GM18858 (cell line): ENCODE measurements around the gene TBCEL.
"Not testable (repeated sequence)": the region's sequence is repeated elsewhere in the genome, so short reads cannot be mapped to it uniquely, and the experiment has no call there.

ENCODE experiments used
- ATAC-seq: cut with Tn5 transposase; IDR thresholded peaks from one replicate; pipeline ENCODE4 v1.9.1; 2021; ENCODE audit not compliant: unreplicated experiment

Gene TBCEL, protein sequence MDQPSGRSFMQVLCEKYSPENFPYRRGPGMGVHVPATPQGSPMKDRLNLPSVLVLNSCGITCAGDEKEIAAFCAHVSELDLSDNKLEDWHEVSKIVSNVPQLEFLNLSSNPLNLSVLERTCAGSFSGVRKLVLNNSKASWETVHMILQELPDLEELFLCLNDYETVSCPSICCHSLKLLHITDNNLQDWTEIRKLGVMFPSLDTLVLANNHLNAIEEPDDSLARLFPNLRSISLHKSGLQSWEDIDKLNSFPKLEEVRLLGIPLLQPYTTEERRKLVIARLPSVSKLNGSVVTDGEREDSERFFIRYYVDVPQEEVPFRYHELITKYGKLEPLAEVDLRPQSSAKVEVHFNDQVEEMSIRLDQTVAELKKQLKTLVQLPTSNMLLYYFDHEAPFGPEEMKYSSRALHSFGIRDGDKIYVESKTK

DNA sequence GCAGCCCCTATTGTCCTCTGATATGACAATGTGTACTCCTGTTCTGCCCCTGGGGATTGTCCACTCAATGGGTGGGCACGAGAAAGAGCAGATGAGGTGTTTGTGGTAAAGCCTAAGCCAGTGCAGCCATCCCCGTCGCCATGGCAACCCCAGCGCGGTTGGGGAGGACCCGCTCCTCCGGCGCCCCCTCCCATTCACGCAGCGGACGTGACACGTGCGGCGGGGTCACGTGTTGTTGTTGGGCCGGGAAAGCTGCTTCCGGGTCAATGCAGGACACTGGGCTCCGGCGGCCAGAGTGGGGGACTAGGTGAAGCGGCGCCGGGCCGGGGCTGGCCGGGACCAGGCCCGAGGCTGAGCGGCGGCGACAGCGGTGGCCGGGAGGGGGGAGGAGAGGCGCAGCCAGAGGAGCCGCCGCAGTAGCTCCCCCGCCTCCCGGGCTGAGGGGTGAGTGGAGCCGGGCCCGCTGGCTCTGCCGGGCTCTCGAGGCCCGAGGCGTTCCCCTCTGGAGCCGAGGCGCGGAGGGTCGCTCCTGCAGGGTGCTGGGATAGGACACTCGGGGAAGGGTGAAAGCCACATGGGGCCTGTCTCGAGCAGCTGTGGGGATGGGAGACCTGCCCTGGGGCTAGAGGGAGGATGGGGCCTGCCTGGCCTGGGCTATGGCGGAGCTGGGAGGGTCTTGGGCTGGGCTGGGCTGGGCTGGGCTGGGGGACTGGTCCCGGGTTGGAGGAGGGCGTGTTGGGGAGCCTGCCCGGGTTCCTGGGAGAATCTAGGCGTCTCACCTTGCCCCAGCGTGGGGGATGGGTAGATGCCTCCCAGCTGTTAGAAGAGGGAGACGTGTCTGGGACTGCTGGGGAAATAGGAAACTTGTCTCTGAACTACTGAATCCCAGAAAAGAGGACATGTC lies at the start of gene TBCEL:
TBCEL (plus strand) TSS at position 255 of the 904 bp plus-strand sequence. CDS start 21,589 bp downstream, outside the sequence.
- ATAC-seq: peak; percentile 85

DNA sequence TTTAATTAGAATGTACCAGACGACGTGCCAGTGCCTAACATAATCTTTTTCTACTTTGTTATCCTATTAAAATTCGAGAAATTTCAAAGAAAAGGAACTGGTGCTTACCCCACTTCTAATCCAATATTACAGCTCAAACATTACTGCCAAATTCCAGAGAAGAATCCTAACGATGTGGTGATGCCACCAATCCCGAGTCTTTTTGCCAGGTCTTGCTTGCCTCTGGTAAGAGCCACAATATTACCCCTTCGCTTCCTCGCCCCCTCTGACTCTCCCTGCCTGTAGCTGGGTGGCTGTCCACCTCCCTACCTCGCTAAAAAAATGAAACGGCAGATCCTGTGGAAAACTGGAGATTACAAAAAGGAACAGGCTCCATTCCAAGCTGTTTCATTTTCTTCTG lies 49.4 kb upstream of the TBCEL start:
- no peak for ATAC-seq

DNA sequence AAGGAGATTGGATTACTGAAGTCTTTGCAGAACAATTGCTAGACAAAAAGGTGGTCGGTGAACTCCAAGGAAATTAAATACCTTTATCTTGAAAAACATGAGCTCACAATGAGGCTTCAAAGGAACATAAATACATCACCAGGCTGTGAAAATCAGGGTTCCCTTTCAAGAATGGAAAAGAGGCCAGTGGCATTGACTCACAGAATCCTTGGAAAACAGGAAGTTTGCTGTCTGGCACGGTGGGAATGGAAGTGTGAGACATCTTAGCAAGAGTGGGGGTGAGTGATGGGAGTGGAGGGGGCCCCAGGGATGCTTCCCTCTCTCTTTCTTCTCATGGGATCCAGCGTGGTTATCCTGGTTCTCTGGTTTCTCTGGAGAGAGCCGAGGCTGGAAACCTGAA lies 48.9 kb upstream of the TBCEL start:
- no peak for ATAC-seq

DNA sequence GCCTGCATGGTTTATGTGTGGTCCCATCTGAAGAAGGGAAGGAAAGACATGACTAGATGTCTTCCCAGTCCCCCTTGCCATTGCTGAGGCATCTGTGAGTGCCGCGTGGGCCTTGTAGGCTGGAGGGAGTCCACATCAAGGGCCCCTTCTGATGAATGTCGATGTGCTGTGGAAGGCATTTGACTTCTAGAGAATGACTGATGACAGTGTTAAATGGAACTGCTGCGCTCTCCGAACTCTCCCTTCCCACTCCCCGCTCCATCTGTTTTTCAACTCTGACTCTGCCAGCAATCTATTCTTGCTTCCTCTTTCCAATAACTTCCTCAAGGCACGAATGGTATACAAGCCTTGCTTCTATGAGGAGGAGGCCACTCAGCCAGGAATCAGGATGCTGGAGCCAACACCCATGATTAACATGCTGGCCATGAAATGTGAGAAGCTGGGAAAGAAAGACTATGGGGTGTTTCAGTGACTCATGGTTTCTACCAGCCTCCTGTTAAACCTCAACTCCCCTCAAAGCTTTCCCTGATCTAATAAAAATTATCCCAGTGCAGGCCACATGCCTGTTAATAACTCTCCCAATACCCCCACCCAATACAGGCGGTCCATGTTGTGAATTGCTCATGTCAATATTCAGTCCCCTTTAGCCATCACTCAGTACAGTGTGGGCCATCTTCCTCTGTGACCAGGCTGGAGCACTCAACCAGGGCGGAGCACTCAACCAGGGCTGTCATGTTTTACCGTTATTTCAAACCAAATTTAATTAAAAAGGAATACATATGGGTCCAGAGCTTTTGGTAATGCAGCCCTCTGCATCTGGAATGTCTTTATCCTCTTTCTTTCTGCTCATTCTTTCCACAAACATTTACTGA lies 46.4 kb upstream of the TBCEL start:
- no peak for ATAC-seq

DNA sequence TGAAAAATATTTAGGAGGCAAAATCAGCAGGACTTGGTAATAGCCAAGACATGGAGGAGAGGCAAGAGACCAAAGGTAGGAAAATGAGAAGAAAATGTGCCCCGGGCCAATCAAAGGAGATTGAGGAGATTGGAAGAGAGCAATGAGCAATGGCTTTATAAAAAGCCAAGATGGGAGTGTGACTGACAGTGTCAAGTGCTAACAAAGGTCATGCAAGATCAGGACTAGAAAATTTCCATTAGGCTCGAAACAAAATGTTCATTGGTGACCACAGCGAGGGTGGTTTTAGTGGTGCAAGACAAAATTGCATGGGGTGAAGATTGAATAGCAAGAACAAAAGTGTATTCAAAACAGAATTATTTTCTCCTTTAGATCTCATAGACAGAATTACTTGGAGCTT lies 45.2 kb upstream of the TBCEL start:
- ATAC-seq: no peak

DNA sequence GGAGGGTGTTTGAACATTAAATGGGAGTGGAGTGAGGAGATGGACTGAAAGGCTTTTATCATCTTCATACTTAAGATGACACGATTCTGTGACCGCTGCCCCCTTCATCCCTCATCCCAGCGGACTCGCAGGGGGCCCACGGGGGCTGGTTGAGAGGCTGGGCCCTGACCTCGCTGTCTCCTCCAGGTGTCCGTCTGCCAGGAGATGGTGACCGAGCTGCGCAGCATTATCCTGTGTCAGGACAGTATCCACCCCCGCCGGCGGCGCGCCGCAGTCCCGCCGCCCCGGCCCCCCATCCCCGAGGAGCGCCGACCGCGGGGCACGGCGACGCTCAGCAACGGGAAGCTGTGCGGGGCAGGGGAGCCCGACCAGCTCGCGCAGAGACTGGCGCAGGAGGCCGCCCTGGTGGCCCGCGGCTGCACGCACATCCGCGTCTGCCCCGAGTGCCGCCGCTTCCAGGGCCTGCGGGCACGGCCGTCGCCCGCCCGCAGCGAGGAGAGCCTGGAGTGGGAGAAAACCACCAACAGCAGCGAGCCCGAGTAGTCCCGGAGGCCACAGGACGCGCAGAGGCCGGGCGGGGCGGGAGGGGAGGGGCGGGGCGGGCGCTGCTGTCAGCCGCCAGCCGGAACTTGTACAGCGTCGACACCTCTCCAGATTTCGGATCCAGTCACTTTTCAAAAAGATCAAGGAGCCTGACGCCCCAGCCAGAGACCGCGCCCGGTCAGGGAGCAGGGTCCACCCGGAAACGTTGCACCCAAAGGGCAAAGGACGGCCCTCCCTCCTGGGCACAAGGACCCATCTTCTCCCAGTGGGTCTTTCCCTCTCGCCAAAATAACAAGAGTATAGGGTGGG lies 38.0 kb upstream of the TBCEL start:
- ATAC-seq: no peak

DNA sequence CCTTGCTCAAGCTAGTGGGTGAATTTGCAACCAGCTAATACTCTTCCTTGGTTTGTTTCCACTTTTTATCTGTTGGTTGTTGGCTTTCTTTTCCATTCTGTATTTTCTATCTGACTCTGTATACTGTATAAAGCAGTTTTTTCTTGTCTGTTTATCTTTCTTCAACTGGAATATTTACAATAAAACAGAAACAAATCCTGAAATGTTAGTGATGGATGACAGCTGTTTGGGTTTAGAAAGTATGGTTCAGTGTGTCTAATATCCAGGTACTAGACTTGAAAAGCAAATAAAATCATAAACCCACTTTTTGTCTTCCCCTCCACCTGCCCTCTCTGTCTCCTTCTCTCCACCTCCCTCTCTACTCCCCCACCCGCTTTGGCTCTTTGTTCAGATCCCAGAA lies 35.3 kb upstream of the TBCEL start:
- no peak for ATAC-seq

DNA sequence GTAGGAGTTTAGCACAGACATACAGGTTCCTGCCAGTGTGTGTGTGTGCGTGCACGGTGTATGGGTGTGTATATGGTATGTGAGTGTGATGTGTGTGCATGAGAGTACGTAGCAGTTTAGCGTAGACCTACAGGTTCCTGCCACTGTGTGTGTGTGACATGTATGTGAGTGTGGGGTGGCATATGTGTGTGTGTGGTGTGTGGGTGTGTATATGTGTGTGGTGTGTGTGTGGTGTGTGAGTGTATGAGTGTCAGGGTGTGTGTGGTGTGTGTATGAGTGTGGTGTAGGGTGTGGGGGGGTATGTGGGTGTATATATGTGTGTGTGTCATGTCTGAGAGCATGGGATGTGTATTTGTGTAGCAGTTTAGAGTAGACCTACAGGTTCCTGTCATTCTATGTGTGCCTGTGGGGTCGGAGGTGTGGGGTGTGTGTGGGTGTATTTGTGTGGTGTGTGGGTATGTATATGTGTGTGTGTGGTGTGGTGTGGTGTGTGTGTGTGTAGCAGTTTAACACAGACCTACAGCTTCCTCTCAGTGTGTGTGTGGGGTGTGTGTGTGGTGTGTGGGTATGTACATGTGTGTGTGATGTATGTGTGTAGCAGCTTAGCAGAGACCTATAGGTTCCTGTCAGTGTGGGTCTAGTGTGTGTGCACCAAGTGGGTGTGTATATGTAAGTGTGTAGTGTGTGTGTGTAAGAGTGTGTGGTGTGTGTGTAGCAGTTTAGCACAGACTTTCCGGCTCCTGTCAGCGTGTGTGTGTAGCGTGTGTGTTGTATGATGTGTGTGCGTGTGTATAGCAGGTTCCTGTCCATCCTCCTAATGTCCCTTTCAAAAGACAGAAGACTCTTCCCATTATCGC lies 31.8 kb upstream of the TBCEL start:
- no peak for ATAC-seq

DNA sequence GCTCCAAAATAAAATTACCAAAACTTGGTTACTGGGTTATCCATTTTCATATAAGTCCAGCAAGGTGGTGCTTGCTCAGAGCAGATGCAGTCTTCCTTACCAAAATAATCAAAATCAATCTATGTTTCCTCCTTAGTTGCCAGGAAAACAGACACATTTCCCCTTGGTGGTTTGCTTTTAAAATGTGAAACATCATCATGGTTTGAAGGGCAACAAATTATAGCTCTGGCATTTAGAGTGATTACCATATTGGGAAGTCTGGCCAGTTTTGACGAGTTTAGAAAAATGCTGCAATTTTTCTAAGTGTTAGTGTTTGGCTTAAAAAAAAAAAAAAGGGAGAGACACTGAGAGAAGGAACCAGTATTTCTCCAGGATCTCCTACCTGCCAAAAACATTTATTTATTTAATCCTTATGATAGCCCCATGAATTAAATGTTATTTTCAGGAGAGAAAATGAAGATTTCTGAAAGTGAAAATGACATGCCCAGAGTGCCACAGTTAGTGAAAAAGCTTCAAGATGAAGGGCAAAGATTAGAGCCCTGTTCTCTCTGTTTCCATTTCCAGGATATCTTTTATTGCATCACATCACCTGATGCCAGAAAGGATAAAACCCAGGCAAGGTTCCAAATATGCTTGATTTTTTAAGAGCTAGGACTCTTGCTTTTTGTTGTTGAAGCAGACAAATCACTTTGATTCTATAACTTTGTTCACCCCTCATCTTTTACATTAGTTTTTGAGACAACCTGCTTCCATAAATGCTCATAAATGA lies 29.6 kb upstream of the TBCEL start:
- ATAC-seq: no peak

DNA sequence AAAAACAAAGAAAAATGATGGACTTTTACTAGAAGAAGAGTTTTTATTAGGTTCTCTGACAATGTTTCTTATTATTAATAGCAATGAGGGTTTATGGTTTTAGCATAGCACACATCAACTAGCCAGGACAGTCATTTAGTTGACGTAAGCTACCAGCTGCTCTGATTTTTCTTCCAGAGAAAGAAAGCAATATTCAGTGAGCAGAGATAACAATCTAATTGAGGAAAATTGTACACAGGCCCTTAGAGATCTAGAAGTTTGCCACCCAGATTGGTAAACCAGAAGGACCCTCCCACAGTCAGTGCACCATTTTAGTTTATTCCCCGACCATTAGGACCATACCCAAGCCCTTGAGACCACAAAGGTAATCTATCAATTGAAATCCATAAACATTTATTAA lies 28.7 kb upstream of the TBCEL start:
- ATAC-seq: no peak

DNA sequence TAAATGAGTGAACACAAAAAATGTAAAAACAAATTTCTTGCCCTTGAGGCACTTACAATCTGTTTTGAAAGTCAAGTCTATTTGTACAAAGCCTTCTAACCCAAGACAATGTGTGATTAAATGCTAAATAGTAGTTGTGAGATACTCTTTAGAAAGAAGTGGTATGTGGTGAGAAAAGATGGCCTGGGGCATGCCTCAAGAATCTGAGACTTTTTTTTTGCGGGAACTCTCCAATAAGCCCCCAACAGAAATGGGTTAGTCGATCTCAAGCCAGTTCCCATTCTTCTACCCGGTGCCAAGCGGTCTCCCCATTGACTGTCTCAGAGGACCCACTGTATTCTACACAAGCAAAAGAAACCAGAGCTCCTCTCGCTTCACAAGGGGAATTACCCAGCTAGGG lies 26.9 kb upstream of the TBCEL start:
- ATAC-seq: no peak

DNA sequence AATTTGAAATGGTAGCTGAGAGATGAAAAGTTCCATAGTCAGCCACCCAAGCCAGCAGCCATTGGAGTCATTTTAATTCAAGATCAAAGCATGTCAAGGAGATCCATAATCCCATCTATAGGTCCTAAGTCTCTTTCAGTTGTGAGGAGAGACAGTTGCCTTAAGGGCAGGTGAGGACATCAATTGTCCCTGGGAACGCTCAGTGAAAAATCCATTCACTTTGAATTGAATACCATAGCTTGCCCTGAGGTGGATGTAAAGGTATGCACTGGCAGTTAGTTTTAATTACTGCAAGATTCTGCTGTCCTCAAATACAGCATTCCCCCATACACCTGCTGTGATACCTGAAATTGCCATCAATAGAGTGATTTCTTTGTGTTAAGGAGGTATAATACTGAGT lies 25.3 kb upstream of the TBCEL start:
- no peak for ATAC-seq

DNA sequence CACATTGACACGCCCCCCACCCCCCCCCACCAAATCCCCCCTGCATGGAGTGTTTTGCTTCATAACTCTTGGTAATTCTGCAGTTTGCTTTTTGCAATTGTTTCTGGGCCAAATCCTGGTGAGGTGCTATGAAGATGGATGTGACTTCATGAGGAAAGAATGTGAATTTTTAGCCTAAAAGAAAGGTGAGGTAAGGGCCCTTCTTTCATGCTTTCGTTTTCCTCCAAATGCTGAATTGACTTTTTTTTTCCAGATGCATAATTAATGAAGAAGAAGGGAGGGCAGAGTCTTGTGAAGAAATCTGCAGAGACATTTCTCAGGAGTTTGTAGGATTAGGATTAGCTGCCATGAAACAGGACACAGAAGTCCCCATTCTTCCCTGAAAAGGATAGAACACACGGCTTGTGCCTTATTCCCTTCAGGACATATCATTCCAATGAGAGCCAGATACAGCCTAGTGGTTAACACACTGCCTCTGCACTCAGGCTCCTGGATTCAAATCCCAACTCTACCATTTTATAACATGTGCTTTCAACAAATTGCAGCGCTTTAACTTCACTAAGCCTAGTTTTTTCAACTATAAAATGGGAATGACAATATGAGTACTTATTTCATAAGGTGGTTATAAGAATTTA lies 19.6 kb upstream of the TBCEL start:
- ATAC-seq: no peak

DNA sequence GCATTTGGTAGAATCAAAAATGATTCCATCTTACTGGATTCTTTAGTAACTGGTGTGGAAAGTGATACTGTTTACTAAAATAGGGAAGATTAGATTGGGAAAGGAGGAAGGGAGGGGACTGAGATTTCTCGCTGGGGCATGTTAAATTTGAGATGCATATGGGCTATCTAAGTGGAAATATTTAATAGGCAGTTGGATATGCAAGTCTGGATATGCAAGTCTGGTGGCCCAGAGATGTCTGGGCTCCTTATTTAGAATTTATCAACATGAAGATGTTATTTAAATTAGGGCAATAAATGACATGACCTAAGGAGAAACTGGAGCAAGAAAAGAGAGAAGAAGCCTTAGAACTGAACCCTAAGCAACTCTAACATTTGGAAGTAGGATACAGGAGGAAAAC lies 17.0 kb upstream of the TBCEL start:
- ATAC-seq: no peak

DNA sequence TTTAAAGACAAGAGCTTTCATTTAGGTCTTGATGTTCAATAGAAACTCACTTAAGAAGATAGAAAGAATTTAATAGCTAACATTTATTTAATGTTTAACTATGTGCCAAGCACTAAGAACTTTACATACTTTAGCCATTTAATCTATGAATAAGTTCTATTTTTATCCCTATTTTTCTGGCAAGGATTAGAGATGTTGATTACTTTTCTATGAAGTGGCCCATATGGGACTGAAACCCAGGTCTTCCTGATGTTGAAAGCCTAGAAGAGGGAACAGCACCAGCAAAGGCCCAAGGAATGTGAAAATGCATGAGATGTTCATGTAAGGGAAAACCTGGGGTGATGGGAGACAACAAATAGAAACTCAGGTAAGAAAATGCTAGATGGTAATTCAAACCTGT lies 15.4 kb upstream of the TBCEL start:
- no peak for ATAC-seq

DNA sequence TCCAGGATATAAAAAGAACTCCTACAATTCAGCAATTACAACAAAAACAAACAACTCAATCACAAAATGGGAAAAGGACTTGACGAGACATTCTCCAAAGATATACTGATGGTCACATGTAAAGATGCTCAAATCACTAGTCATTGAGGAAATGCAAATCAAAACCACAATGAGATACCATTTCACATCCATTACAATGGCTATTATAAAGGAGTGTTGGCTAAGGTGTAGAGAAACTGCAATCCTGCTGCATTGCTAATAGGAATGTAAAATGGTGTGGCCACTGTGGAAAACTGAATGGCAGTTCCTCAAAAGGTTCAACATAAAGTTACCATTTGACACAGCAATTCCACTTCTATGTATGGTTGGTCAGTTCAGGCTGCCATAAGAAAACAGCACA lies 11.8 kb upstream of the TBCEL start:
- ATAC-seq: no peak

DNA sequence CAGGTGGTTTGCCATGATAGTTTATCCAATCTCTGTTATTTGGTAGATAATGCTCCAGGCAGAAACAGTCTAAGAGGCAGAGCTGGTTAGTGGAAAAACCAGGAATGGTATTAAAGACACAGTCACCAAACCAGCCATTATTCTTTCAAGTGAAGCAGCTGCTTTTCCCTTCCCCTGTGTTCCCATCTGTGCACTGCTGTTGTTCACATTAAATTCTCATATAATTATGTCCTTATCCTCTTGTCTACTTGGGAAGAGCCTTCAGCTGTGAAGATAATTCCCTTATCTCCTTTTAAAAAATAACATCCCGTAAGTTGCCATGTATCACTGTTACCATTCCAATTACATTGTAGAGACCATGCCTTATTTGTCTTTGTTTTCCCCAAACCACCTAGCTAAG lies 5.2 kb upstream of the TBCEL start:
- ATAC-seq: no peak

DNA sequence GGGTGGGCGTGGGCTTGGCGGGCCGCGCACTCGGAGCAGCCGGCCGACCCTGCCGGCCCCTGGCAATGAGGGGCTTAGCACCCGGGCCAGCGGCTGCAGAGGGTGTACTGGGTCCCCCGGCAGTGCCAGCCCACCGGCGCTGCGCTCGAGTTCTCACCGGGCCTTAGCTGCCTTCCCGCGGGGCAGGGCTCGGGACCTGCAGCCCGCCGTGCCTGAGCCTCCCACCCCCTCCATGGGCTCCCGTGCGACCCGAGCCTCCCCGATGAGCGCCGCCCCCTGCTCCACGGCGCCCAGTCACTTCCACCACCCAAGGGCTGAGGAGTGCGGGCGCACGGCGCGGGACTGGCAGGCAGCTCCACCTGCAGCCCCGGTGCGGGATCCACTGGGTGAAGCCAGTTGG lies 2.2 kb upstream of the TBCEL start:
- ATAC-seq: not testable (repeated sequence)
